ENCODE measurements around the gene MEOX1. TPM values are rescaled to one million over a fixed set of nuclear protein-coding genes. Genes with fewer than 3 reads are reported as not detected.

Gene MEOX1
- total RNA-seq, 1 donor = 6.0 TPM

GRCh38 chr17:43625606-43626005 is 36.1 kb downstream of the MEOX1 start:
- H3K4me3 ChIP-seq (ENCODE audit: low read depth, low read length) = no peak overlapping the region
- TF ChIP-seq, protein P1, sequence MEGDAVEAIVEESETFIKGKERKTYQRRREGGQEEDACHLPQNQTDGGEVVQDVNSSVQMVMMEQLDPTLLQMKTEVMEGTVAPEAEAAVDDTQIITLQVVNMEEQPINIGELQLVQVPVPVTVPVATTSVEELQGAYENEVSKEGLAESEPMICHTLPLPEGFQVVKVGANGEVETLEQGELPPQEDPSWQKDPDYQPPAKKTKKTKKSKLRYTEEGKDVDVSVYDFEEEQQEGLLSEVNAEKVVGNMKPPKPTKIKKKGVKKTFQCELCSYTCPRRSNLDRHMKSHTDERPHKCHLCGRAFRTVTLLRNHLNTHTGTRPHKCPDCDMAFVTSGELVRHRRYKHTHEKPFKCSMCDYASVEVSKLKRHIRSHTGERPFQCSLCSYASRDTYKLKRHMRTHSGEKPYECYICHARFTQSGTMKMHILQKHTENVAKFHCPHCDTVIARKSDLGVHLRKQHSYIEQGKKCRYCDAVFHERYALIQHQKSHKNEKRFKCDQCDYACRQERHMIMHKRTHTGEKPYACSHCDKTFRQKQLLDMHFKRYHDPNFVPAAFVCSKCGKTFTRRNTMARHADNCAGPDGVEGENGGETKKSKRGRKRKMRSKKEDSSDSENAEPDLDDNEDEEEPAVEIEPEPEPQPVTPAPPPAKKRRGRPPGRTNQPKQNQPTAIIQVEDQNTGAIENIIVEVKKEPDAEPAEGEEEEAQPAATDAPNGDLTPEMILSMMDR (IDR thresholded peaks at IDR 0.05; ENCODE audit: insufficient read depth, low read depth, low read length) = no peak
- DNase-seq (ENCODE audit: low read depth) = no peak

- no peak for DNase-seq (ENCODE audit: low read depth)
- TF ChIP-seq, protein P1 (IDR thresholded peaks at IDR 0.05; ENCODE audit: insufficient read depth, low read depth, low read length) = no peak
- H3K4me3 ChIP-seq (ENCODE audit: low read depth, low read length) = no peak overlapping the region
Measured at GRCh38 chr17:43620581-43620980, 41.1 kb downstream of the MEOX1 start.

DNA sequence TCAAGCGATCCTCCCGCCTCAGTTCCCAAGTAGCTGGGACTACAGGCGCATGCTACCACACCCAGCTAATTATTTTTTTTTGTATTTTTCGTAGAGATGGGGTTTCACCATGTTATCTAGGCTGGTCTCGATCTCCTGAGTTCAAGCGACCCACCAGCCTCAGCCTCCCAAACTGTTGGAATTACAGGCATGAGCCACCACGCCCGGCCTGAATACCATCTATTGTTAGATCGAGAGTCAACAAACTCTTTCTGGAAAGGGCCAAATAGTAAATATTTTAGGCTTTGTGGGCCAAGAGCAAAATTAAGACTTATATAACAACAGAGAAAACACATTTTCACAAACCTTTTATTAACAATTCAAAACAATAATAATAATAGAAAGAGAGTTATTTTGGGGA is 41.6 kb downstream of the MEOX1 start:
- TF ChIP-seq, protein P1 (IDR thresholded peaks at IDR 0.05; ENCODE audit: insufficient read depth, low read depth, low read length) = no peak
- no peak for DNase-seq (ENCODE audit: low read depth)

DNA sequence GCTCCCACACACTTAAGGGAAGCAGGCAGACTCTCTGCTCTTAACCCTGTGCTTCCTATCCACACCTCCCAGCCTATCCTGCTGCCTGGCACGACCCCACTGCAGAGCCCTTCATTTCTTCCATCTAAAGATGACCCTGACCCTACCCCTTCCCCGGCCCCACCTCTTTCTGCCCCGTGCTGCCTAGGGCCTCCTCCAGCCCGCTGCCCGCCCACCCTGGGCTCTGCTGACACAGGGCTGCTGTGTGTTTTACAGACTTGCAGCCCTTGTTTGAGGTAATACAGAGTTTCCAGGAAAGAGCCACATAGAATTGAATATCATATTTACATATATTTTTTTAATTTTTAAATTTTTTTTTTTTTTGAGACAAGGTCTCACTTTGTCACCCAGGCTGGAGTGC is 42.0 kb downstream of the MEOX1 start:
- DNase-seq (ENCODE audit: low read depth) = no peak
- TF ChIP-seq, protein P1 (IDR thresholded peaks at IDR 0.05; ENCODE audit: insufficient read depth, low read depth, low read length) = no peak
- no peak overlapping the region for H3K4me3 ChIP-seq (ENCODE audit: low read depth, low read length)

More for the DNA sequence above, 41.6 kb downstream of the MEOX1 start:
- no peak overlapping the region for H3K4me3 ChIP-seq (ENCODE audit: low read depth, low read length)

GRCh38 chr17:43618276-43618675 is 43.4 kb downstream of the MEOX1 start:
- no peak overlapping the region for H3K4me3 ChIP-seq (ENCODE audit: low read depth, low read length)
- TF ChIP-seq, protein P1 (IDR thresholded peaks at IDR 0.05; ENCODE audit: insufficient read depth, low read depth, low read length) = no peak
- no peak for DNase-seq (ENCODE audit: low read depth)

GRCh38 chr17:43616852-43617251 is 44.9 kb downstream of the MEOX1 start:
- TF ChIP-seq, protein P1 (IDR thresholded peaks at IDR 0.05; ENCODE audit: insufficient read depth, low read depth, low read length) = no peak
- H3K4me3 ChIP-seq (ENCODE audit: low read depth, low read length) = no peak overlapping the region
- DNase-seq (ENCODE audit: low read depth) = no peak

GRCh38 chr17:43616421-43616820 is 45.3 kb downstream of the MEOX1 start:
- no peak overlapping the region for H3K4me3 ChIP-seq (ENCODE audit: low read depth, low read length)
- TF ChIP-seq, protein P1 (IDR thresholded peaks at IDR 0.05; ENCODE audit: insufficient read depth, low read depth, low read length) = no peak
- no peak for DNase-seq (ENCODE audit: low read depth)
